Activated T-cell treated with anti-CD3 and anti-CD28 coated beads for 48 hours (primary cell): ENCODE measurements around the gene TMEM161A.

ENCODE experiments used
- DNase-seq: peaks from one replicate; pipeline ENCODE4 v3.0.0-alpha.2; 2020; ENCODE audit warnings: low read depth

The TMEM161A gene

DNA sequence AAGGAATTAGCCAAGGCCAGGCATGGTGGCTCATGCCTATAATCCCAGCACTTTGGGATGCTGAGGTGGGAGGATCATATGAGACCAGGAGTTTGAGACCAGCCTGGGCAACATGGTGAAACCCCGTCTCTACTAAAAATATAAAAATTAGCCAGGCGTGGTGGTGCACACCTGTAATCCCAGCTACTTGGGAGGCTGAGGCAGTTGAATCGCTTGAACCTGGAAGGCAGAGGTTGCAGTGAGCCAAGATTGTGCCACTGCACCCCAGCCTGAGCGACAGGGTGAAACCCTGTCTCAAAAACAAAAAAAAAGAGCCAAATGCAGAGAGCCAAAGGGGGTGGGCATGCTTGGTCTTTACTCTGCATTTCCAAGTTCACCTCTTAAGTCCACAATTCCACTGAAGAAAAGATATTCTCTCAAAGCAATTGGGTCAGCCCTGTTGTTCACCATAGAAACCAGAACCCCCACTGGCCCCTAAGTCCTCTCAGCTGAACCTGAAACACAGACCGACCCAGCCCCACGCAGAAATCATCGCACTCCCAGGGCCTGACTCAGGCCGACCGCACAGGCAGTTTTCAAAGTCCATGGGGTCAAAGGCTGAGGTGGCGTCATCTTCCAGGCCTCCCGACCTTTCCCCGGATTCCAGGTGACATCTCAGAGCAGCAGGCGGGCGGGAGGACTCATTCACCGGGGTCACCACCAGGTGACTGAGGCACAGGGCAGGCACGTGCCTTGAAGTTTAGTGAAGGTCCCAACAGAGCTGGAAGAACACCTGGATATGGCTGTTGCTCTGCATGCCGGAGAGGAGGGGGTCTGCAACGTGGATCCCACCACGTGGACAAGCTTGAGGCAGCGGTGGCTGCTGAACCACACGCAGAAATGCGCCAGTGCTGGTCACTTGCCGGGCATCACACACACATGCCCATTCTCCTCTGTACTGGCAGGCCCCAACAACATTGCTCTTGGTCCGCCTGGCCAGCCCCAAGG, 41.3 kb downstream of the TMEM161A start:
- DNase-seq: no peak

DNA sequence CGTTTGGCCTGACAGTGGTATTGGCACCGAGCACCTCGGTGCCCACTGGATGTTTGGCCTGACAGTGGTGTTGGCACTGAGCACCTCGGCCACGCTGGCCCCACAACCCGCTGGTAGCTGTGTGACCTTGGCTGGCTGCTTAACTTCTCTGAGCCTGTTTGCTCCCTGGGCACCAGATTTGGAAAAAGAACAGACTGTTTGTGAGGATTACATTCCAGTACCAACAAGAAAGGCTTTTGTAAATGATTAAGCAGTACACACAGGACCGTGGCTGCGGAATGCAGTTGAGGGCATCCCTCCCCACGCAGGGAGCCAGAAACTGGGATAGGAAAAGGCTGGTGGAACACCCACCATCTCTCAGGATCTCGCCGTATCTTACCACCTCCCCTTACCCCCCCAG, 42.6 kb downstream of the TMEM161A start:
- no peak for DNase-seq

DNA sequence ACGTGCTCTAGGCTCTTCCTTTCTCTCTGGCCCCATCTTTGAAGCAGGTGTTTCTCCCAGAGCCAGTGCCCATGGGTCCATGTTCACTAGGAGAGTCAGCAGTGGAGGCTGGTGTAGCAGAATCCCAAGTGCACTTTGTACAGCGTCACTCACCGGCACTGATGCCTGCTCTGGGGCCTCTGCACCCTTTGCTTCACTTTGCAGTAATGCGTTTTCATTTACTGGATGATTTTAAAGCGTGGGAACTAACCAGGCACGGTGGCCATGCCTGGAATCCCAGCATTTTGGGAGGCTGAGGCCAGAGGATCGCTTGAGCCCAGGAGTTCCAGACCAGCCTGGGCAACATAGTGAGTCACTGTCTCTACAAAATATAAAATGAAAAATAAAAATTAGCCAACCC, 43.8 kb downstream of the TMEM161A start:
- no peak for DNase-seq

DNA sequence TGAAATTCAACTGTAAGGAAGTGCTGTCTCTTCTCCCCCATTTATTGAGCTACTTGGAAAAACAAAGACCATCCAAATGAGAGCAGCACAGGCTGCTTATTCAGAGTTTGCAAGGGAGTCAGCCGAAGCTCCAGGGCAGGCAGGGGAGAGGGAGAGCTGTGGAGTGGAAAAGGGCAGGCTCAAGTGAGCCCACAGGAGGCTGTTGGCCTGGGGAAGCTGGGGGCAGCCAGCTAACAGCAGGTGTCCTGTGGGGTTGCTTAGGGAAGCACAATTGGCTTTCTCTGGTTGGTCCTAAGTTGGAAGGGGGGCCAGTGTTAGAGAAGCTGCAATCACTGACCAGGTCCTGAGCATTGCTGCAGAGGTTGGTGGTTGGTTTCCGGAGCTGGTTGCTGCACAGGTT, 50.6 kb downstream of the TMEM161A start:
- DNase-seq: no peak

DNA sequence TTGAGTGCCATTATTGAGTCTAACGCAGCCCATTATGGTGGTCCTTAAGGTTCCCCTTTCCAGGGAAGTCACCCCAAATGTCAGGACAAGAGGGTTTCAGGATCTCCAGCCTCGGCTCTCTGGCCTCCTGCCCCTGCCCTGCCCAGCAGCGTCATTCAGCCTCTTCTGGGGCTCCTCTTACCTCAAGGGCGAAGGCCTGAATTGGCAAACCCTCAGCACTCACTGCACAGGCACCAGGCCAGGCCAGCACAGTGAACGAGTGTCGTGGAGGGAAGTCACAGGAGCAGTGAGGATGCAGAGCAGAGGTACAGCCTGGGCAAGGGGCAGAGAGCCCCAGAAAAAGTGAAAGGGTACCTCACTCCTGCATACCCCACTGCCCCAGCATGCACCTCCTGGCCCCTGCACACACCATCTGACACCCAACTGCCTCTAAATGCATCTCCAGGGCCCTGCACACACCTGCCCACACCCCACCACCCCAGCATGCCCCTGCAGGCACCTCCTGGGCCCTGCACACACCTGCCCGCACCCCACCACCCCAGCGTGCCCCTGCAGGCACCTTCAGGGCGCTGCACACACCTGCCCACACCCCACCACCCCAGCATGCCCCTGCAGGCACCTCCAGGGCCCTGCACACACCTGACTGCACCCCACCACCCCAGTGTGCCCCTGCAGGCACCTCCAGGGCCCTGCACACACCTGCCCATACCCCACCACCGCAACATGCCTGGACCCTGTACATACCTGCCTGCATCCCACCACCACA, 54.7 kb downstream of the TMEM161A start:
- DNase-seq: no peak

DNA sequence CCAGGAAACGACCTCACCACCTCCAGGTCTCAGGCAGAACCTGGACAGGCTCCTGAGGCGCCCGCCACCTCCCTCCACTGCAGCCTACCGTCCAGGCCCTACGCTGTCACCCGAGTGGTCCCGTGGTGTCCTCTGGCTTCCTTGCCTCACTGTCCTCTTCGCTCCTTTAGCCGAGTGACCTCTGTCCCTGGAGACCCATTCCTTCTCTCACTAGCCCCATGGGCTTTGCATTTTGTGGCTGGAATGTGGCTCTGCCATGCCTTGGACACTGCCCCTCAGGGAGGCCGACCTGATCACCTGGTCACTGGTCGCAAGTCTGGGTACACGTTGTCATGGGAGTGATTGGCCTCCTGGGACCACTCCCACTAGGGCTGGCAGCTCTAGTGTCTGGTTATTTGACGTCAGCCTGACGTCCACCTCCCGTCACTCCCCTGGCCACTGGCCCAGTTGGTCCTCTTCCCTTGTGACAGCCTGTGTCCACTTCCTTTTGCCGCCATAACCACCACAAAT, 56.6 kb downstream of the TMEM161A start:
- DNase-seq: no peak

DNA sequence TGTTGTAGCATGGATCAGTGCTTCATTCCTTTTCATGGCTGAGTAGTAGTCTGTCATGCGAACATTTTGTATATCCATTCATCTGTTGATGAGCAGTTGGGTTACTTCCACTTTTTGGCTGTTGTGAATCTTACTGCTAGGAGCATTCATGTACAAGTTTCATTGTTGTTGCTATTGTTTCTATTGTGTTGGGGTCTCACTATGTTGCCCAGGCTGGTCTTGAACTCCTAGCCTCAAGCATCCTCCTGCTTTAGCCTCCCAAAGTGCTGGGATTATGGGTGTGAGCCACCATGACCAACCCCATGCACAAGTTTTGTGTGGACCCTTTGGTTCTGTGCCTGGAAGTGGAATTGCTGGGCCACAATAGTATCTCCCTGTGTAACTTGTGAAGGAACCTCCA, 58.7 kb downstream of the TMEM161A start:
- DNase-seq: no peak

DNA sequence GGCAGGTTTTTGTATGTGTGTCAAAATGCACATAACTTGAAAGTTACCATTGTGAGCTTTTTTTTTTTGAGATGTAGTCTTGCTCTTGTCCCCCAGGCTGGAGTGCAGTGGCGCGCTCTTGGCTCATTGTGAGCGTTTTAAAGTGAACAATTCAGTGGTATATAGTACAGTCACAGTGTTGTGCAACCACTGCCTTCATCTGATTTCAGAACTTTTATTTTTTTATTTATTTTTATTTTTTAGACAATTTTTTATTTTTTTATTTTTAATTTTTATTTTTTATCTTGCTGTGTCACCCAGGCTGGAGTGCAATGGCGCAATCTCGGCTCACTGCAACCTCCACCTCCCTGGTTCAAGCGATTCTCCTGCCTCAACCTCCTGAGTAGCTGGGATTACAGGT, 59.5 kb downstream of the TMEM161A start:
- no peak for DNase-seq

DNA sequence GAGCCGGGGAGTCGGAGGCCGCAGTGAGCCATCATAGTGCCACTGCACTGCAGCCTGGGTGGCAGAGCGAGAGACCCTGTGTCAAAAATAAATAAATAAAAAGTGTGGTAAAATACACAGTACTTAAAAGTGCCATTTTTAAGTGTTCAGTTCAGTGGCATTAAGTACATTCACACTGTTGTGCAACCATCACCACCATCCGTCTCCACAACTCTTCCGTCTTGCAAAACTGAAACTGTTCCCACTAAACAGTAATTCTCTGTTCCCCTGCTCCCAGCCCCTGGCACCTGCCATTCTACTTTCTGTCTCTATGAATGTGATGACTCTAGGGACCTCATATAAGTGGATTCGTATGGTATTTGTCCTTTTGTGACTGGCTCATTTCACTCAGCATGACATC, 61.2 kb downstream of the TMEM161A start:
- DNase-seq: no peak

DNA sequence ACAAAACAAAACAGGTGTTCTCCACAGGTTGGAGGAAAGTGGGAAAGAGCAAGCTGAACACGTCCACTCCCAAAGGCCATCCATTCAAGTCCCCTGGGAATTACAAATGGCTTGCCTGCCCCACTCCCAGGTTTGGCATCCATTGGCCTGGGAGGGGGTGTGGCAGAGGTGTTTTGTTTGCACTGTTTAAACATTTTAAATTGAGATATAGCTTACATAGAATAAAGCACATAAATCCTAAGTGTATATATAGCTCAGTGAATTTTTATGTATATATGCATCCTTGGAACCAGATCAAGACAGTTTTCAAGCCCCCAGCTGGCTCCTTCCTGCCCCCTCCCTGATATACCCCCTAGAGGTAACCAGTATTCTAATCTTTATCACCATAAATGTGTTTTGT, 61.8 kb downstream of the TMEM161A start:
- DNase-seq: no peak

DNA sequence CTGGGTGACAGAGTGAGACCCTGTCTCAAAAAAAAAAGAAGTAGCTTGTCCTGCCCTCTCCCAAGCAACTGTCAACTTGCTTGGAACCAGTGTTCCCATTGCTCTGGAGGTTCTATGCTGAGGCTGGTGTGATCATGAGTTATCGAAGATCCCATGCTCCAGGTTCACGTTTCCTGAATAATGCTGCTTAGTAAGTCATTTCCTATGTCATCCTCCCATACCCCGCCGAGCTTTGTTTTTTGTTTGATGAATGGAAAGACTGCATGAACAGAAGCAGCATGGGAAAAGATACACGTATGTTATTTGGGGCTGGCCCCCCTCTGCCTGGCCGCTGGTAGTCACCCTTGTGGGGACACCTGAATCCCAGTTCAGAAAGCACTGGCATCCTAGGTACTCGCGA, 63.2 kb downstream of the TMEM161A start:
- DNase-seq: no peak

DNA sequence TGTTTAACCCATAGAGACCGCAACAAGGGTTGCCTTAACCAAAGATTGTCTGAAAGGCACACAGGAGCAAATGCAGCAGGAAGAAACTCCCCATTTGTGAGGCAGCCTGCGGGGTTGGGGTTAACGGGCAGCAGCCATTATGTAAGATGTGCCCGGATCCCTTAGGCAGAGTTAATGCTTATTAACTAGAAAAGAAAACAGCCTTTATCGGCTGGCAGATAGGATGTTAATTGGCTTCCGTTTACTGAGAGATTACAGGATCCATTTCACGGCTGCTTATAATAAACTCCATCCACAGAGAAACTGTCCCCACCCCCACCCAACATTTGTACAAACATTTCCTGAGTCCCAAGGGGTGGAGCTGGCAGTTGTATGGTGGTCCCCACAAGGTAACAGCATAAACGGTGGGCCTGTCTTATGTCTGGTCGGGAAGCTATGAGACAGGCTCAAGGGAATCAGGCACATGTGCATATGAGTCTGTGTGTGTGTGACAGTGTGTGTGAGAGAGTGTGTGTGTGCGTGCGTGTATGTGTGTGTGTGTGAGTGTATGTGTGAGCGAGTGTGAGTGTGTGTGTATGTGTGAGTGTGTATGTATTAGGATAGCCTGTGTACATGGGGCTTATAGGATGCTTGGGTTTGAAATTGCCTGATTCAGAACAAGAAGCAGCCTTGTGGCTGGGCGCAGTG, 63.9 kb downstream of the TMEM161A start:
- DNase-seq: no peak

DNA sequence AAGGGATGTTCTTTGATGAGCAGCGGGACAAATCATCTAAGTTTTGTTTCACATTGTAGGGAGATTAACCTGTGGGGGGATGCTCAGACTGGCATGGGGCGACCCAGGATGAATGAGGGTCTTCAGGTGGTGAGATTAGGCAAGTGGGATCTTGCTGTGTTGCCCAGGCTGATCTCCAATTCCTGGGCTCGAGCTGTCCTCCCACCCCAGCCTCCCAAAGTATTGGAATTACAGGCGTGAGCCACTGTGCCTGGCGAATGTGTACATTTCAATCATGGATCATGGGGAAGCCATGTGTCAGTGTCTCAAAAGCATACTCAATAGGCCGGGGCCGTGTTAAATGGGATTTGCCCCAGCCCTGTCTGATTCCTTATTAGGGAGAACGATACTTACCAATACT, 66.4 kb downstream of the TMEM161A start:
- DNase-seq: no peak
